T-helper 2 cell treated with Interferon-gamma antibody and Interleukin-4, amounts not matched to agents 5 μg/mL and 100 μg/mL, for 36 hours (primary cell): Measurements from ENCODE around the gene TANC1.

ENCODE experiments used
- DNase-seq: peaks from one replicate; pipeline ENCODE4 v3.0.0; 2021; ENCODE audit warnings: low spot score
- H3K27ac Mint-ChIP-seq: one replicate; pipeline ENCODE4 v1.8.0; 2021; ENCODE audit warnings: mild to moderate bottlenecking, mixed read lengths
- H3K27me3 Mint-ChIP-seq: one replicate; pipeline ENCODE4 v1.8.0; 2021; ENCODE audit warnings: low read depth, mixed read lengths
- H3K36me3 Mint-ChIP-seq: one replicate; pipeline ENCODE4 v1.8.0; 2021; ENCODE audit warnings: low read depth, mixed read lengths
- H3K4me1 Mint-ChIP-seq: one replicate; pipeline ENCODE4 v1.8.0; 2021; ENCODE audit warnings: low read depth, mixed read lengths
- H3K4me3 Mint-ChIP-seq: one replicate; pipeline ENCODE4 v1.8.0; 2022; ENCODE audit warnings: mild to moderate bottlenecking, moderate library complexity, mixed read lengths
- H3K9me3 Mint-ChIP-seq: one replicate; pipeline ENCODE4 v1.8.0; 2021; ENCODE audit warnings: mixed read lengths

TANC1 gene

DNA sequence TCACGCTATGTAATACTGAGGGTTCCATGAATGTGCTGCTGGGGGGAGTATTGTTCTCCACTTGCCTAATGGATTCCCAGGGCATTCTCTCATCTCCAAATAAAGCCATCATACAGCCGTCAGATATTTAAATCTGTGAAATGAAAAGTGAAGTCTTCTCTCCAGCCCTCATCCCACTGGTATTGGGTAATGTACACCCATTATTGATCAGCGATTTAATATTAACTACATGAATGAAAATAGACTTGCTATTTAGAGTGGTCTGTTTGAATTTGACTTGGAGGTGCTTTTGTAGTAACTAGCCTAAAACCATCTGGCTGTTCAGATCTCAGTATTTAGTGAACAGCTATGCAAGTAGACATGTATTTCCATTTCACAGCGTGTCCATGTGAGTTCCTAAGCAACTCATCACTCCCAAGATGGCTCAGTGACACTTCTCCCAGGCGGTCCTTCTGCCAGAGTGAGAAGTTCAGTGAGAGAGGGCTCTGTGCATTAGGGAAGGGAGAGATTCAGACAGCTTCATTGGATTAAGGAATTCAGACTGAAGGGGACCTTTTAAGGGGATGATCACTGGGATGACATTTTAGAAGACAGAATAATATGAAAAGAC lies 177.4 kb downstream of the TANC1 start:
- H3K36me3 Mint-ChIP-seq, result no peaks in the 10 kb centered on the region
- H3K4me3 Mint-ChIP-seq, result no peak overlapping the region
- peaks cover 5% of the 10 kb centered on the region for H3K27me3 Mint-ChIP-seq
- DNase-seq, result no peak
- H3K9me3 Mint-ChIP-seq, result no peaks in the 10 kb centered on the region
- no peak overlapping the region for H3K27ac Mint-ChIP-seq
- H3K4me1 Mint-ChIP-seq, result peaks cover 5% of the 10 kb centered on the region

DNA sequence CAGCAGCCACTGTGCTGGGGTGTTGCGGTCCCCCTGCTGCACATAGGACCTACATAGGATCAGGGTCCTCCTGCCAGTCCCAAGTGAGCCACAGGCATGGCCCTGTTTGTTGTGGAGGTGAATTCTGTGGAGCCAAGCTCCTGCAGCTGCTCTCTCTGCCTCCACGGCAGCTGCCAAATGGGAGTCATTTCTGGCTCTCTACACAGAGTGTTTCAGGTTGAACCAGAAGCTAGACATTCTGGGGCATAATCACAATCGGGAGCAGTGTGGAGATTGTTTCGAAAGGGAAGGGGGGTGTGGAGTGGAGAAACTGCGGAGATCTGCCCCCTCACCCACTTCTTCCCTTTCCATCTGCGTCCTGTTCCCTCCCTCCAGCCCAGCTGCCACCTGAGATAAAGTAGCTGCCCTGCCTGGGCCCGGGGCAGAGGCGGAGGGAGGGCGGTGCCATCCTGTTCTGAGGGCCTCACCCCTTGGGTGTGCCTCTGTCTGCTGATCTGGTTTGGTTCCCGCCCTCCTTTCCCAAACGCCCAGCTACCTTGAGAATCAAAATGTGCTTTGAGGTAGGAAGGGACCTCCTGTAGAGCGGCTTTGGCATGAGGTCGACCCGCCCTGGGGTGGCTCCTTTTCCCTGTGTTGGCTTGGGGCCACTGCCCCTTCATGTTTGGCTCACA lies 178.7 kb downstream of the TANC1 start:
- H3K9me3 Mint-ChIP-seq, result no peaks in the 10 kb centered on the region
- H3K36me3 Mint-ChIP-seq, result no peaks in the 10 kb centered on the region
- H3K27ac Mint-ChIP-seq, result no peak overlapping the region
- H3K4me3 Mint-ChIP-seq, result no peak overlapping the region
- H3K4me1 Mint-ChIP-seq, result peaks cover 5% of the 10 kb centered on the region
- H3K27me3 Mint-ChIP-seq, result peaks cover 5% of the 10 kb centered on the region
- DNase-seq, result no peak

DNA sequence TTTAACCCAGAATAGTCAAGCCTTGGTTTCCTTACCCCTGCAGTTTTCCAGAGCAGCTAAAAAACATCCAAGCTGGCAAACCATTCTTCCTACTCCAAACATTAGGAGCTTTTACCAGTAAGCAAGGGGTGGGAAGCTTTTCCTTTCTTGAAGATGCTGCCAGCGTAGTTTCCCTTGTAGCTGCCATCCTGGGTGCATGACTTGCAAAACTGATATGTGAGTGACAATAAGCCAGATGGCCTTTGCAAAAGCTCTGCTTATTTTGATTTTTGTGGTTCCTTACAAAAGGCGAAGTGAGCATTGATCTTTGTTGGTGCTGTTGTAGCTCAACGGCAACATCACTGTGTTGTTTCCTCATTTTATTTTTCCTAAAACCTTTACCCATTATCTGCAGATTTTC lies 179.2 kb downstream of the TANC1 start:
- peaks cover 5% of the 10 kb centered on the region for H3K27me3 Mint-ChIP-seq
- H3K27ac Mint-ChIP-seq, result no peak overlapping the region
- no peak for DNase-seq
- H3K4me1 Mint-ChIP-seq, result peaks cover 5% of the 10 kb centered on the region
- no peak overlapping the region for H3K4me3 Mint-ChIP-seq
- H3K9me3 Mint-ChIP-seq, result no peaks in the 10 kb centered on the region
- H3K36me3 Mint-ChIP-seq, result no peaks in the 10 kb centered on the region

DNA sequence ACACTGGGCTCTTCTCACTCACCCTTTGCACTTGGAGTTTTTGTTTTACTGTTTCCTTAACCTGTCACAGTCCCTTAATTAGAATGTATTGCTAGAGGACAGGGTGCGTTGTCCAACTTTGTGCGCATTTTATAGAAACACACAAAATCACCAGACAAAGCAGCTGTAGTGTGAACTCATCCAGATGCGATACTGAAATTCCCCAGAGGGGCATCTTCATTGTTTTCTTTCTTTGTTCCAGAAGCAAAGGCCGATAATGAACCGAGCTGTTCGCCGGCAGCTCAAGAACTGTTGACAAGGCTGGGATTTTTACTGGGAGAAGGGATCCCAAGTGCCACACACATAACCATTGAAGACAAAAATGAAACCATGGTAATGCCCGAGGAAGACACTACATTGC lies 180.5 kb downstream of the TANC1 start:
- Mint-ChIP-seq H3K4me3 (no peak overlapping the region), H3K36me3 (no peaks in the 10 kb centered on the region), H3K9me3 (no peaks in the 10 kb centered on the region), H3K27ac (no peak overlapping the region), H3K4me1 (peaks cover 12% of the 10 kb centered on the region), H3K27me3 (peaks cover 5% of the 10 kb centered on the region)
- DNase-seq, result no peak

DNA sequence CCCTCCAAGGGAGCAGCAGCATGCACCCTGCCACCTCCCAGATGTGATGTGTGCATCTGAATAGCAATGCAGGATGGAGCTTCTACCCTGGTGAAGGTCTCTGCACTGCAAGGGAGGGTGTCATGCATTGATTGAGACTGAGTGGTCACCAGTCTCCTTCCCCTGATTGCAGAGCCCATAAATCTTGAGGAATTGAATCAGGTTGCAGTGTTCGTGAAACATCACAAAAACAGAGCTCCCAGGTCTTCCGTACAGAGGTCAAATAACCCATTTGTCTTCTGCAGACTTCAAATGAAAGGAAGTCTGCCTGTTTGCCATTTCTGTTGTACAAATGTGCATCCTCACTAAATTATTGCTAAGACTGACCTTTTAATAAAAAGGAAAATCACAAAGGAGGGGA lies 181.3 kb downstream of the TANC1 start:
- Mint-ChIP-seq H3K27me3 (peaks cover 3% of the 10 kb centered on the region), H3K36me3 (no peaks in the 10 kb centered on the region), H3K4me1 (peaks cover 12% of the 10 kb centered on the region), H3K9me3 (no peaks in the 10 kb centered on the region), H3K4me3 (no peak overlapping the region), H3K27ac (no peak overlapping the region)
- DNase-seq, result no peak

DNA sequence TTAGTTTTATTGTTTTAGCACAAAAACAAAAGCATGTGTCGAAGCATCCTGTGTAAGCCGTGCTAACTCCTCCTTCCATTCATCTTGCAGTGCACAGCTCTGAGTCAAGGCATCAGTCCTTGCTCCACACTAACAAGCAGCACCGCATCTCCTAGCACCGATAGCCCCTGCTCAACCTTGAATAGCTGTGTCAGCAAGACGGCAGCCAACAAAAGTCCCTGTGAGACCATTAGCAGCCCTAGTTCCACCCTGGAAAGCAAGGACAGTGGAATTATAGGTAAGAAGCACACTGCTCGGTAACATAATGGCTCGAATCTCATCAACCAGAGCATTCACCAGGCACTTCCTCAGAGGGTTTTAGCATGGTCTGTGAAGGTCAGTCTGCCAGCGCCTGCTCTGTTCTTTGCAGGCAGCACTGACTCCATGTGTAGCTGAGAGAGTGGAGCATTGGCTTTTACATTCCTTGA lies 181.9 kb downstream of the TANC1 start:
- Mint-ChIP-seq H3K4me3 (no peak overlapping the region), H3K27ac (no peak overlapping the region), H3K27me3 (no peaks in the 10 kb centered on the region), H3K36me3 (no peaks in the 10 kb centered on the region), H3K9me3 (no peaks in the 10 kb centered on the region), H3K4me1 (peaks cover 12% of the 10 kb centered on the region)
- DNase-seq, result no peak

DNA sequence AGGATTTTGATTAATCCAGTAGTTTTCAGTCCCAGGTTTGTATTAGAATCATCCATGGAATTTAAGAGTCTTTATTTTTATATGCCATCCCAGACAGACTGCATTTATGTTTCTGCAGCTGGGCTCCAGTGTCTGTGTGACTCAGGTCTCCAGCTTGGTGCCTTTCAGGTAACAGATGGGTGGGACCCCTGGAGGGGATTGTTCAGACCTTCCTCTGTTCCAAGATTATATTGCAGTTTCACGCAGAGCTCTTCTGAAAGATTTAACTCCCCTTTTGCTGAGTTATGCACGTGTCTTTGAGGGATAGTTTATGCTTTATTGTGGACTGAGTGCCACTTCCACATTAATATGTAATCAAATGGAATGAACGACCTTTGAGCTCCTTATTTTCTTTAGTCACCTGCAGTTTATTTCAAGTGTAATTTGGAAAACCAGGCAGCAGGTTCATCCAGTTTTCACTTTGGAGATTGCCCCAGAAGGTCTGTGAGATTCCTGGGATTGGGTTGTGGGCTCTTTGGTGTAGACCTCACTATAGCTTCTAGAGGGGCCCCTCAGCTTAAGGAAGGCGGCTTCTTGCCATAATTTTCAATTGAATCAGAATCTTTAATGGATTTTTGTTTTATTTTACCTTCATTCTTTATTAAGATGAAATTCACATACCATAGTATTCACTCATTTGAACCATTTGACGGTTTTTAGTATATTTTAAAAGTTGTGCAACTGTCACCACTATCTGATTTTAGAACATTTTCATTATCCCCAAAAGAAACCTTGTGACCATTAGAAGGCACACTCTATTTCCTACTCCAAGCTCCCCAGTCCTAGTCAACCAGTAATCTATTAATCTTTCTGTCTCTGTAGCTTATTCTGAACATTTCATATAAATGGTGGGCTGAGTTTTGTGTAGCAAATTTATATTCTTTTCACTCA lies 183.0 kb downstream of the TANC1 start:
- Mint-ChIP-seq H3K4me3 (no peak overlapping the region), H3K36me3 (no peaks in the 10 kb centered on the region), H3K9me3 (no peaks in the 10 kb centered on the region), H3K27me3 (no peaks in the 10 kb centered on the region), H3K4me1 (peaks cover 12% of the 10 kb centered on the region), H3K27ac (no peak overlapping the region)
- no peak for DNase-seq

DNA sequence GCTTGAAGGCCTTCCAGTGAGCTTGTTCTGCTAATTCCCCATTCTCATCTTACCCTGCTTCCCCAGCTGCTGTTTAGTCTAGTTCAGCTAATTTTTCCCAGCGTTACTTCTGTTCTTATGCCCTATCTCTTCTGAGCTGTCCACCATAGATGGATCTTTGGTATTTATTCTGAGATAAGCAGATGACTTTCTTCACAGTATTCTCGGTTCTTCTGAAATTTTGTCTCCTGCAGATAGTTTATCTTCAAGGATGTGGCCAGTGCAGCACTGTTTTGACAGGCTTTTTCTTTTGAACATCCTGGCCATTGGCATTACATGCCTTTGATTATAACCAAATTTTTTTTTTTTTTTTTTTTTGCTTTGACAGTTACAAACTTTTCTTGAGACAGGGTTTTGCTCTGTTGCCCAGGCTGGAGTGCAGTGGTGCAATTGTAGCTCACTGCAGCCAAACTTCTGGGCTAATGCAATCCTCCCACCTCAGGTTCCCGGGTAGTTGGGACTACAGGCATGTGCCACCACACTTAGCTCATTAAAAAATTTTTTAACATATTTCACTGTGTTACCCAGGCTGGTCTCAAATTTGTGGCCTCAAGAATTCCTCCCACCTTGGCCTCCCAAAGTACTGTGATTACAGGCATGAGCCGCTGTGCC lies 183.8 kb downstream of the TANC1 start:
- Mint-ChIP-seq H3K27ac (no peak overlapping the region), H3K27me3 (no peaks in the 10 kb centered on the region), H3K4me1 (peaks cover 9% of the 10 kb centered on the region), H3K9me3 (no peaks in the 10 kb centered on the region), H3K36me3 (no peaks in the 10 kb centered on the region), H3K4me3 (no peak overlapping the region)
- no peak for DNase-seq

DNA sequence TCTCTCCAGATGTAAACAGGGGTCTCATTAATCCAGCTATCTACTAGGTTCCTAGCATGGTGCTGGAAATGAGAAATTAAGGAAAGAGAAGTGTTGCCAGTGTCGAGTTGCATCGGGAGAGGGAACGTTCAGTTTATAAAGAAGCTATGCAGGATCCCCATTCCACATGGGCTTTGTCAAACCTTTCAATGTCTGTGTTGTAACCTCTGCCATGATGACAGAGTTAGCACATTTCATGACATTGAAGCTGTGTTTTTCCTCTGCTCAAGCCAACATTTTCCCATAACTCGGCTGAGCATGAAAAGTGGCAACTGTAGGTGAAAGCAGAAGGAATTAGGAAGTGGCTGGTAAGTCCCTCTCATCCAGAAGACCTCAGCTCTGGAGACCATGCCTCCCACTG lies 184.6 kb downstream of the TANC1 start:
- no peaks in the 10 kb centered on the region for H3K36me3 Mint-ChIP-seq
- no peak overlapping the region for H3K4me3 Mint-ChIP-seq
- H3K27me3 Mint-ChIP-seq, result no peaks in the 10 kb centered on the region
- no peaks in the 10 kb centered on the region for H3K9me3 Mint-ChIP-seq
- no peak overlapping the region for H3K27ac Mint-ChIP-seq
- no peak for DNase-seq
- H3K4me1 Mint-ChIP-seq, result peaks cover 11% of the 10 kb centered on the region

DNA sequence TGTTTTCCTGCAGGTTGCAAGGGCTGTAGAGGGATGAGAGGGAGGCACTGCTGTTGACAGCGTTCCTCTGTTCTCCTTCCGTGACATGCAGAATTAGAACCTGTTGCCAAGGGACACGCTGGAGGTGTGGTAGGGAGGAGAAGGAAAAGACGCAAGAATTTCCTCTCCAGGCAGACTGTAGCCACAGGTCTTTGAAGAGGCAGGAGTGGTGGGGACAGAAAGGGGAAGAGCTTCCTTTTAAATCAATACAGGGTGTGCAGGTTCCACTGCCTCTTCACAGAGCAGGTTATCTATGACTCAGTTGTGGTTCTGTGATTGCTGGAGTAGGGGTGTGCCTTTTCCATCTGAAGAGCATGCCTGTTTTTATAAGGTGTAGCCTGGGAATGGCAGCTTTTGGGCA lies 185.0 kb downstream of the TANC1 start:
- no peak overlapping the region for H3K4me3 Mint-ChIP-seq
- H3K4me1 Mint-ChIP-seq, result peaks cover 11% of the 10 kb centered on the region
- H3K27me3 Mint-ChIP-seq, result no peaks in the 10 kb centered on the region
- no peak for DNase-seq
- H3K9me3 Mint-ChIP-seq, result no peaks in the 10 kb centered on the region
- H3K27ac Mint-ChIP-seq, result no peak overlapping the region
- H3K36me3 Mint-ChIP-seq, result no peaks in the 10 kb centered on the region

DNA sequence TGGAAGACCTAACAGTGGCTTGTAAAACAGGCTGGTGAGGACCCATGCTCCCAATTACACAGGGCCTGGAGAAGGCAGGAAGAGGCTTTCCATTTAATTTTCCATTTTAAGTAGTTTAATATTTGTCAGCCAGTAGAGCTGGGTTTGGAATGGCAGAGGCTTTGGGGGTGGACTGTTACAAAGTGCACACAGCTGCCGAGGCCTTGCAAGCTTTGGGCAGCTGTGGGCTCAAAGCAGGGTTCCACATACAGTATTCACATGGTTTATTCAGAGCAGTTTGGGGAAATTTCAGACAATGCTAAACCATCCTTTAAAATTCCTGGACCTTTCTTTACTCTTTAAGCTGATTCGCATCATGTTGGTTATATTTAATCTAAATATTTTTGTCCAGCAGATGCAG lies 185.5 kb downstream of the TANC1 start:
- no peaks in the 10 kb centered on the region for H3K27me3 Mint-ChIP-seq
- no peaks in the 10 kb centered on the region for H3K9me3 Mint-ChIP-seq
- DNase-seq, result no peak
- no peak overlapping the region for H3K27ac Mint-ChIP-seq
- no peaks in the 10 kb centered on the region for H3K36me3 Mint-ChIP-seq
- no peak overlapping the region for H3K4me3 Mint-ChIP-seq
- peaks cover 11% of the 10 kb centered on the region for H3K4me1 Mint-ChIP-seq

DNA sequence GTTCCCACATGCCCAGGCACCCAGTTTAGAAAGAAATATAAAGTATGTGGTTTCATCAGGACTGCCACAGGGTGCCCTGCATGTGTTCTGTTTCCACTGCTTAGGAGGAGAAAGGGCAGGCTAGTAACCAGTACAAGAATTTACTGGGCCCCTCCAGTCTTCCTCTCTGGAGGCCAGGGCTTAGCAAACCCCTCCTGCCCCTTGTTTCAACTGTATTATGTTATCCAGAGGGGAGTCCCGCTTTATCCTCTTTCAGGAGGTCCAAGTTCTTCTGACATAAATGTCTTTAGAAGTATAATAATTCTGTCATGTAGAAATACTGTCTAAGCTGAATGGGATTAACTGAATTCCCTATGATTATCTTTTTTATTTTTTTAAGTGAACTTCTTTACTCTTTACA lies 185.9 kb downstream of the TANC1 start:
- Mint-ChIP-seq H3K27ac (no peak overlapping the region), H3K27me3 (no peaks in the 10 kb centered on the region), H3K4me3 (no peak overlapping the region), H3K36me3 (no peaks in the 10 kb centered on the region), H3K4me1 (peaks cover 11% of the 10 kb centered on the region), H3K9me3 (no peaks in the 10 kb centered on the region)
- no peak for DNase-seq

DNA sequence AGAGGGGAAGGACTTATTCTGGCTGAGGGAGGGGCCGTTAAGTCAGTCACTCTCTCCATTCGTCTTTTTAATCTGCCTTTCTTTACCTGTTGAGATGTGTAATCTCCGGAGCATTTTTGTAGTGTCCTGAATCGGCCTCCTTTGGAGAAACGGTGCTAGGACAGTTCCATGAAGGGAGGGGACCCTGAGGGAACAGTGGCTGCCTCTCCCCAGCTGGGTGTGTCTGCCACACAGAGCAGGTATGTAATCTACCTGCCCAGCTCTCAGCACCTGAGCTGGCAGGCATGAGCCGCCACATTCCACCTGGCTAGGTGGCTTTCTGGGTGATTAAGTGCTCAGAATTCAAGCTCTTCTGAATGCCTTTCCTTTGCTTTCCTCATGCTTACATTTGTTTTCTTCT lies 186.9 kb downstream of the TANC1 start:
- Mint-ChIP-seq H3K4me1 (peaks cover 11% of the 10 kb centered on the region), H3K27ac (no peak overlapping the region), H3K9me3 (no peaks in the 10 kb centered on the region), H3K4me3 (no peak overlapping the region), H3K27me3 (no peaks in the 10 kb centered on the region), H3K36me3 (no peaks in the 10 kb centered on the region)
- DNase-seq, result no peak

DNA sequence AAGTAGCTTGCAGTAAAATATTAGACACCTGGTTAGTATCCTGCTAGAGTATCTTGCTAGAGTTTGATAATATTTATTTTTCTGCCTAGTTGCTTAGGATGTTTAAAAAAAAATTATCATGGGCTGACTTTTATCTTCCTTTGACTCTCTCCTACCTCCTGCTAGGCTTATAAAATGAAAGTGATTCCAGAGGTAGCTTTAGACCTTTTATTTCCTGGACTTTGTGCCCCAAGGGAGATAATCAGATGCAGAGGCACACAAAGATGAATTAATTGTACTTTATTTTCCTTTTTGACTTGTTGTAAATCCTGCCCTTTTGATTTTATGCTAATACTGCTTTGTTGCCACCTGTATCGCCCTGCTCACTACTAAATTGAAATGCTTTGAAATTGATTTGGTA lies 187.4 kb downstream of the TANC1 start:
- no peak for DNase-seq

More for the DNA sequence above, 187.4 kb downstream of the TANC1 start:
- Mint-ChIP-seq H3K27me3 (no peaks in the 10 kb centered on the region), H3K9me3 (no peaks in the 10 kb centered on the region), H3K4me1 (peaks cover 11% of the 10 kb centered on the region), H3K27ac (no peak overlapping the region), H3K36me3 (no peaks in the 10 kb centered on the region), H3K4me3 (no peak overlapping the region)
